H1 (cell line): ENCODE data around the gene CDC27. TPM values are rescaled to one million over a fixed set of nuclear protein-coding genes. Genes with fewer than 3 reads are reported as not detected.

Experiments
- EGR1 ChIP-seq: IDR thresholded peaks from 2 replicates; pipeline ENCODE4 v1.6.1; 2011; ENCODE audit warnings: low read depth, low read length, borderline replicate concordance
- KDM4A ChIP-seq: IDR thresholded peaks from one replicate; pipeline ENCODE4 v1.7.1; 2012; ENCODE audit warnings: low read depth, mild to moderate bottlenecking, moderate library complexity, low read length, inconsistent platforms; ENCODE audit not compliant: severe bottlenecking
- KDM5A ChIP-seq: fragments of 200-600 bp; IDR thresholded peaks from 2 replicates; pipeline ENCODE4 v1.7.1; 2012; ENCODE audit warnings: mild to moderate bottlenecking, low read length, inconsistent platforms, mixed read lengths
- polyA plus RNA-seq, 7 experiments: library from polyadenylated mRNA; depleted of rRNA in 3 of 7; stranded (reverse) in 5 of 7; unstranded in 2 of 7; fragments of >200 nt in 5 of 7; fragments of 200-250 nt in 2 of 7; gene quantifications; 1 replicate in 5 of 7; 2 replicates in 1 of 7; 4 replicates in 1 of 7; pipeline versions ENCODE4 v1.2.1 to v1.2.3, GENCODE V29; 2011 to 2013; ENCODE audit warnings: missing spikeins in 2 of 7, mixed read lengths in 2 of 7
- total RNA-seq: library from RNA; stranded (reverse); fragmentation: NEBNext Ultra II Directional; extraction: Animal tissue kit (Norgen Biotek cat#: 25700); gene quantifications from 2 replicates; pipeline ENCODE4 v1.2.1, GENCODE V29; 2021

CDC27 gene
- total and polyA plus RNA-seq, 2 of the 8 experiments (the other 6 are each of a cell fraction or from before 2014, with no cell fraction given): 41.9 to 87.5 TPM

- TF ChIP-seq KDM4A (no peak), EGR1 (no peak), KDM5A (no peak)
These were observed 89.6 kb downstream of the CDC27 start (continued) for GRCh38 chr17:47099451-47099986.
